Measurements from ENCODE around the gene RNF115.
"Not testable (repeated sequence)": the region's sequence is repeated elsewhere in the genome, so short reads cannot be mapped to it uniquely, and the experiment has no call there.

The RNF115 gene

GRCh38 chr1:145827966-145828365 lies 4.1 kb upstream of the RNF115 start:
- no peak for DNase-seq (ENCODE audit: low spot score)

GRCh38 chr1:145826030-145826429 lies 2.1 kb upstream of the RNF115 start:
- no peak for DNase-seq (ENCODE audit: low spot score)

GRCh38 chr1:145824499-145824842 lies 576 bp upstream of the RNF115 start:
- DNase-seq (ENCODE audit: low spot score), result no peak

- not testable (repeated sequence) for DNase-seq (ENCODE audit: low spot score)
Observed at GRCh38 chr1:145822779-145823331, 1.0 kb downstream of the RNF115 start.

GRCh38 chr1:145818095-145818494 lies 5.8 kb downstream of the RNF115 start:
- DNase-seq (ENCODE audit: low spot score), result not testable (repeated sequence)

- DNase-seq (ENCODE audit: low spot score), result not testable (repeated sequence)
Observed at GRCh38 chr1:145812977-145813810, 10.7 kb downstream of the RNF115 start.

GRCh38 chr1:145806844-145807243 lies 17.1 kb downstream of the RNF115 start:
- no peak for DNase-seq (ENCODE audit: low spot score)

- DNase-seq (ENCODE audit: low spot score), result no peak
Observed at GRCh38 chr1:145806408-145806807, 17.5 kb downstream of the RNF115 start.

- no peak for DNase-seq (ENCODE audit: low spot score)
Observed at GRCh38 chr1:145805057-145805456, 18.8 kb downstream of the RNF115 start.

- DNase-seq (ENCODE audit: low spot score), result no peak
Observed at GRCh38 chr1:145804235-145805045, 19.5 kb downstream of the RNF115 start.

- no peak for DNase-seq (ENCODE audit: low spot score)
Observed at GRCh38 chr1:145799806-145800205, 24.1 kb downstream of the RNF115 start.

GRCh38 chr1:145796753-145797152 lies 27.1 kb downstream of the RNF115 start:
- no peak for DNase-seq (ENCODE audit: low spot score)

GRCh38 chr1:145795257-145795881 lies 28.5 kb downstream of the RNF115 start:
- no peak for DNase-seq (ENCODE audit: low spot score)

- DNase-seq (ENCODE audit: low spot score), result no peak
Observed at GRCh38 chr1:145792484-145792883, 31.4 kb downstream of the RNF115 start.

GRCh38 chr1:145791860-145792259 lies 32.0 kb downstream of the RNF115 start:
- not testable (repeated sequence) for DNase-seq (ENCODE audit: low spot score)

GRCh38 chr1:145788580-145788979 lies 35.3 kb downstream of the RNF115 start:
- DNase-seq (ENCODE audit: low spot score), result no peak

- peak; percentile 14 for DNase-seq (ENCODE audit: low spot score)
Observed at GRCh38 chr1:145786271-145786670, 37.6 kb downstream of the RNF115 start.

GRCh38 chr1:145785547-145785946 lies 38.3 kb downstream of the RNF115 start:
- DNase-seq (ENCODE audit: low spot score), result no peak

GRCh38 chr1:145784409-145784808 lies 39.5 kb downstream of the RNF115 start:
- no peak for DNase-seq (ENCODE audit: low spot score)

- DNase-seq (ENCODE audit: low spot score), result no peak
Observed at GRCh38 chr1:145782272-145783099, 41.4 kb downstream of the RNF115 start.

- DNase-seq (ENCODE audit: low spot score), result no peak
Observed at GRCh38 chr1:145778146-145778540, 45.8 kb downstream of the RNF115 start.
